Right renal cortex interstitium (tissue), 3 donors: ENCODE measurements around the gene TCF20. TPM values are rescaled to one million over a fixed set of nuclear protein-coding genes. Genes with fewer than 3 reads are reported as not detected.

ENCODE experiments used
- DNase-seq, 3 donors: peaks; one replicate each; pipeline ENCODE4 v3.0.0-alpha.2; 2013; ENCODE audit warnings: low read depth in 3 of 3, low spot score in 2 of 3
- polyA plus RNA-seq, 3 donors: library from polyadenylated mRNA; unstranded; fragments of 120-200 nt; gene quantifications; one replicate each; pipeline ENCODE4 v1.2.1, GENCODE V29; 2013; ENCODE audit not compliant: insufficient read length in 3 of 3

Gene TCF20
- polyA plus RNA-seq, 3 donors, result 26.2 to 27.0 (median 26.5) TPM

DNA sequence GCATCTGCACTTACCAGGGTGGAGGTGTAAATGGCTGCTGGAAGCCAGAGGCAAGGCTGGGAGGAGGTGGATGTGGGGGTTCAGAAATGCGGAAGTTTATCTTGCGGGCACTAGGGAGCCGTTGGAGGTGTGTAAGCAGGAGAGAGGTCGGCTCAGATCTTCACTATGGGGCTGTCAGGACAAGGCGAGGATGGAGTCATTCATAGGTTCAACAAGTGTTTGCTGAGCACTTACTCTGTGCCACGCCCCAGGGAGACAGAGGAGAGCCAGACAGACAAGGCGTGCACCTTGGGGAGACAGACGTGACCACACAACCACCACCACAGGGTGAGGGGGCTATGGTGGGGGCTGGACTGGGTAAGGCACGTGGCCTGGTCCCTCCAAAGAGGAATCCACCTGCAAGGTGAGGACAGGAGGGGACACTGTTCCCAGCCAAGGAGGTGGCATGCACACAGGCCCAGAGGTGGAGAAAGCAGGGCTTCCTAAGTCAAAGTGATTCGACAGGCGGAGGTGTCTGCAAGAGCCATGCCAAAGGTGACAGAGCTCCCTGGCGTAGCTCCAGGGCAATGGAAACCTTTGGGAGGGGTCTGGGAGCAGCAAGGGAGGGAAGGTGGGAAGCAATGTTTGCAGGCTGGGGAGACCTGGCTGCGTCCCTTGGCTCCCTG lies 30.8 kb upstream of the TCF20 start:
- no peak for DNase-seq

DNA sequence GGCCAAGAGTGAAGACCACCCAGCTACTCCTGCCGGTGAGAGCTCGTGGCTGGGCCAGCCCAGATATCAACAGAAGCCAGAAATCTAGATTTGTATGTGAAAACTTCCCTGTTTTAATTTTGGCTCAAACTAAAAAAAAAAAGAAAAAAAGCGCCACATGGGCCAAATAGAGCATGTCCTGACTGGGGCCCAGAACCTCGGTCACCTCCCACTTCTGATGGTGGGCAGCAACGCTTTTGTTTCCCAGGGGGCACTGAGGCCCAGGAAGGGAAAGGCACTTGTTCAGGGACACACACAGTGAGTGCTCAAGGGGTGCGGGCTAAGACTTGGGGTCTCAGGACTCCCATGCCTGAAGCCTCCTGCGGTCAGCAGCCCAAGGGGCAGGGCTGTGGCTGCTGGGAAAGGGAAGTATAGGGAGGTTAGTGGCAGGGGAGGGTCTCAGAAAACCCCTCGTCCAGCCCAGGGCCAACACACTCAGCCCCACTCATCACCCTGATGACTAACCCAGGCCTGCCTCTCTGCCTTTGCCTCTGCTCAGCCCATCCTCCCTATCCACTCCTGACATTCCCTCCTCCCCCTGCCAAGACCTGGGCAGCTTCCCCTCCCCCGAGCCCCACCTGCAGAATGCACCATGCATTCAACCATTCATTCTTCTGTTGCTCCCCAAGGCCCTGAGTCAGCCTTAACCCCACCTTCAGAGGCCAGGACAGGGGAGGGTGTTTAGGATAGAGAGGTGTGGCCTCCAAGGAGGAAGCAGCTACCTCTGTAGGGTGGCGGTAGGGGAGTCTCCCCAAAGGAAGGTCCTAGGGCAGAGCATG lies 30.0 kb upstream of the TCF20 start:
- no peak for DNase-seq

DNA sequence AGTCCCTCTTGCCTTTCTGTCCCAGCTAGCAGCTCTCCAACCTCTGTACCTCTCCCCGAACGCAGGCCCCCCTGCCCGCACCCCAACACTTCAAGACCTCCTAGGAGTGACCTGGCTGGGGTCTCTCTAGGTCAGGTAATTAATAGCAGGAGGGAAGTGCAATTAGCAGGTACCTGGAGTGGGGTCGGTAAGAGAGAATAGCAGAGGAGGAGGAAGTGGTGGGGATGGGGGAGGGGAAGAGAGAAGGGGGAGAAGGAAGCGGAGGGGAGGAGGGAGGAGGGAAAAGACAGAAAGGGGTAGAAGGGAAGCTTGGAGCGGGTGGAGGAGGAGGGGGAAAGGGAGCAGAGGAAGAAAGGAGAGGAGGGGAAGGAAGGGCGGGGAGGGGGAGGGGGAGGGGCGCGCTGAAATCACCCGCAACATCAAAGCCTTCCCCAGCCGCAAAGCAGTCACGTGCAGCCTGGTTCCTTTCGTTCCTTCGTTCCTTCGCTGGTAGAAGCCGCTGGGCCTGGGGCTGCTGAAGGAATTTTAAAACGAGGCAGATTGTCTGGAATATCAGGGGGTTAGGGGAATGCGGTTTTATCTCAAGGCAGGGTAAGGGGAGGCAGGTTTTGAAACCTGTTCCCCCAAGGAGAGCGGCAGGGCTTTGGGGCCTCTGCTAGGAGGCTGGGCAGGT lies 29.3 kb upstream of the TCF20 start:
- DNase-seq, result no peak

DNA sequence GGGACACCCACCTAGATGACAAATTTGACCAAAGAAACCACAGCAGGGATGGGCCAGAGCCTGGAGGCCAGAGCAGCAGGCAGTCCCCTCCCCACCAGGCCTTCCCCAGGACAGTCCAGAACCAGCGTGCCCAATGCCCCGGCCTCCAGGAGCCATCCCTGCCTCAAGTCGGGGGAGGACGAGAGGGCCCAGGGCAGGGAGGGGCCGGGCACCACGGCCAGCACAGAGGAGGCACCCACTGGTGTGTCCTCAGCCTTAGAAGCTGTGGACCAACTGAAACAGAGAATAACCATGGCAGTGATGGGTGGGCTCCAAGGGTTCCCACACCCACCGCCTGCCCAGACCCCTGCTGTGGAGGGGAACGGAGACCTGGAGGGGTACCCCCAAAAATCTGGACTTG lies 28.3 kb upstream of the TCF20 start:
- DNase-seq, result no peak

DNA sequence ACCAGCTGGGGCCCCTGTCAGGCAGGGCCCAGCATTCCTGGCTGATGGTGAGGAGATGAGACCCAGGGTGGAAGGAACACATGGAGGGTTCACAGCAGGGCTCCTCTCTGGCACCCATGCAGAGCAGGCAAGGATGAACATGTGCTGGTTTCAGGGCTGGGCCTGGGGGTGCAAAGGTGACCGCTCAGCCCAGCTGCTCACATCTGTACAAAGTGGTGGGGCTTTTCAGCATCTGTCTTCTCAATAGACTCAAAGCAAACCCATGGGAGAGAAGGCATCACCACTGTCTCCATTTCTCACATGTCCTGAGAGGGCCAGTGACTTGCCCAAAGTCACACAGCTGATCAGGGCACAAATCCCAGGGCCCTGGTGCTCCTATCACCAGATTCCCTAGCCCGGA lies 27.3 kb upstream of the TCF20 start:
- no peak for DNase-seq

DNA sequence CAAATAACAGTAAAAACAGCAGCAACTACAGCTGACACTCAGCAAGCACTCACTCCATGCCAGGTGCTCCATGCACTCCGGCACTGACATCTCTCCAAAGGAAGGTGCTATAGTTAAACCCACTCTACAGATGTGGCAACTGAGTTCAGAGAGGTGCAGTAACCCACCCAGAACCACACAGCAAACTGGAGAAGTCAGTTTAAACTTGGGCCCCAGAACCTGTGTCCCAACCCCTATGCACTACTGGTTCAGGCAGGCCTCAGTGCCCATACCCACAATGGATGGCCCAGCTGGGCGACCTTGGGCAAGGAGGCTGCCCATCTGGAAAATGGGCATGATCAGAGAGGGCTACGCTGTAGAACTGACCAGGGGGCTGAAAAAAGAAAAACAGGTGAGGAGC lies 26.4 kb upstream of the TCF20 start:
- DNase-seq, result no peak

DNA sequence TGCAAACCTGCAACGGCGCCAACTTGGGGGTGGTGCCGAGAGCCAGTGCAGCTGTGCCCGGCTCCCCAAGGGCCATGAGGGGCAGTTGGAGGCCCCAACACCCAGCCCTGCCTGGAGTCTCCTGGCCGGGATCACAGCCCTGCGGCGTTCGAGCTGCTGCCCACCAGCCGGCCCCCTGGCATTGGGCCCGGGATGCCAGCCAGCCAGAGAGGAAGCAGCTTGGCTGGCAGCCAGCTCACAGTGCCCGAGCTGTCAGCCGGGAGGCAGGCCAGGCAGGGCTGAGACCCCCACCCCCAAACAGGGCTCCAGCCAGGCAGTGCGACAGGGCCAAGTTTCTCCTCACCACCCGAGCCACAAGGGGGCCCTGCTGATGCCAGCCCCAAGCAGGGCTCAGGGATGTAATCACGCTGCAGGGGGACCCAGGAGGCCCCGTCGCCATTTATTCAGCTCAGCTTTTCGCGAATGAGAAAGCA lies 26.0 kb upstream of the TCF20 start:
- no peak for DNase-seq

DNA sequence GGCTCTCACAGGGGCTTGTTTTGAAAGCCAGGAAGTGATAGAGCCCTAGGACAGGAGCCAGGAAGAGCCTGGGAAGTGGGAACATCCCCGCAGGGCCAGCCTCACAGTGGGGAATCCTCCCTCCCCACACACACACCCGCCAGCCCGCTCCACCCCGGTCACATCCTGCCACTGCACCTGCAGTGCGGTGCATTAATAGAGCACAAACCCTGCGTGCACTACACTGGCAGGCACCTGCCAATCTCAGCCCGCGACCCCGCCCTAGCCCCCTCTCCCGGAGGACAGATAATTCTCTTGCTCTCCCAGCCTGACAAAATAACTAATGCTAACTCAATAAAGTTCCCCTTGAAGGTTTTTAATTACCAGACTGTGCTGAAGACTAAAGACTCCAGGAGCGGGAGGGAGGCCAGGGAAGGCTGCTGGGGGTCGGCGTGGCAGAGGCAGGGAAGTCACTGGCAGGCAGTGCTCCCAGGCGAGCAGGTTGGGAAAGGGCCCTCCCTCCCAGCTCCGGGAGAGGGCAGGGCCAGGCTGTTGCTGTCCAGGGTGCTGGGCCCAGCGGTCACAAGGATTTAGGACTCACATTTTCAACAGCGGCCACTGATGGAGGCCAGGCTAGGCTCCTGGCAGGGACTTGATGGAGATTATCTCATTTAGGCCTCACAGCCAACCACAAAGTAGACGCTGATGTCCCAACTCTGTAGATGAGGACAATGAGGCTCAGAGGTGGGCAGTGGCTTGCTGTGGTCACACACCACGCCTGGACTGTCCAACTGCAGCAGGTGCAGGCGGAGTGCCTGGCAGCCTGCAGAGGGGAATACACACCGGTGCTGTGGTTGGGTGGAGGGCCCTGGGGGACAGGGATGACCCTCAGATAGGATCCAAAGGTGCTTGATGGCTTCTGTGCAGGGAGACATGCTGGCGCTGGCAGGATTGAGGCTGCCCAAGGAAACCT lies 23.9 kb upstream of the TCF20 start:
- no peak for DNase-seq

DNA sequence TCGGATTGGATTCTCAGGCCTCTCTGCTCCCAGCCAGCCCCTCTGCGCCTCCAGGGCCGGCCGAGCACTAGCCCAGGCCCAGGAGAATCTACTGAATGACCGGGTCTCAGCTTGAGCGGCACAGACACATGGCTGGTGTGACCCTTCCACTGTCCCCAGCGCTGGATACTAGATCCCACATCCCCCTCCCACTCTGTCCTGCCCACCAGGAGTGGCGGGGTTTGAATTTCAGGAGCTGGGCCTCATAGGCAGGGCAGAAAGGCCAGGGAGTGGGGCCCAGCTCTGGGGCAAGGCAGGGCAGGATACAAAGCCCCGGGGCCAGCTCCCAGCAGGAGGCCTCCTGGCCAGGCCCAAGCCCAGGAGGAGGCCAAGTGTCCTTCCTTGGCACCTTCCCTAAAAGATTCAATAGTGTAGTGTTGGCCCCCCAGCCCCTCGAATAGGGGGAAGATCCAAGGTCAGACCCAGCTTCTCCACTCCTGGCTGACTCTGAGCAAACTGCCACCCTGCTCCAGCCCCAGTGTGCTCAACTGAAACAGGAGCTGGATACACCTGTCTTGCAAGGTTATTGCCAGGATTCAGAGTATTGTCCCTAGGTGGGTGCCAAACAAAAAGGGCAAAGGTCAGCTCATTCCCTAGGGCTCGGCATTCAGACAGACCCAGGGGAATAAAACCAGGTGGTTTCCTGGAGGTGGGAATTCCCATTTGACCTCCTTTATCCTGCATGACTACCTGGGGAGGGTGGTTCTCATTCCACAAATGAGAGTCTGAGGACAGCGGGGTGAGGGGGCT lies 22.5 kb upstream of the TCF20 start:
- no peak for DNase-seq

DNA sequence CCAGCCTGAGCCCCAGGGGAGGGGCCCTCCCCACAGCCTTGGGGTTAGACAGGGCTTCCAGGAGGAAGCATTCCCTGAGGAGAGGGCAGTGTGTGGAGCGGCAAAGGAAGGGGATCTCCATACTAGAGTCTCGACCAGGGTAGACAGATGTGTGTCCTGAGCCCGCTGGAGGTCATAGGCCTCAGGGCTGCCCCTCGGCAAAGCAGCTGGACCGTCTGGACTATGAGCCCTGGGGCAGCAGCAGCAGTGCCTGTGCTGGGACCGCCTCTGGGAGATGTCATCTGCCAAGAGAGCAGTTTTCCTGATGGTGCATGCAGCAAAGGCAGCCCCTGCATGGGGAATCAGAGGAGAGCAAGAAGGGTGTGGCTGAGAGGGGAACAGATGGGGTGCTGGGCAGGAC lies 20.8 kb upstream of the TCF20 start:
- DNase-seq, result no peak

DNA sequence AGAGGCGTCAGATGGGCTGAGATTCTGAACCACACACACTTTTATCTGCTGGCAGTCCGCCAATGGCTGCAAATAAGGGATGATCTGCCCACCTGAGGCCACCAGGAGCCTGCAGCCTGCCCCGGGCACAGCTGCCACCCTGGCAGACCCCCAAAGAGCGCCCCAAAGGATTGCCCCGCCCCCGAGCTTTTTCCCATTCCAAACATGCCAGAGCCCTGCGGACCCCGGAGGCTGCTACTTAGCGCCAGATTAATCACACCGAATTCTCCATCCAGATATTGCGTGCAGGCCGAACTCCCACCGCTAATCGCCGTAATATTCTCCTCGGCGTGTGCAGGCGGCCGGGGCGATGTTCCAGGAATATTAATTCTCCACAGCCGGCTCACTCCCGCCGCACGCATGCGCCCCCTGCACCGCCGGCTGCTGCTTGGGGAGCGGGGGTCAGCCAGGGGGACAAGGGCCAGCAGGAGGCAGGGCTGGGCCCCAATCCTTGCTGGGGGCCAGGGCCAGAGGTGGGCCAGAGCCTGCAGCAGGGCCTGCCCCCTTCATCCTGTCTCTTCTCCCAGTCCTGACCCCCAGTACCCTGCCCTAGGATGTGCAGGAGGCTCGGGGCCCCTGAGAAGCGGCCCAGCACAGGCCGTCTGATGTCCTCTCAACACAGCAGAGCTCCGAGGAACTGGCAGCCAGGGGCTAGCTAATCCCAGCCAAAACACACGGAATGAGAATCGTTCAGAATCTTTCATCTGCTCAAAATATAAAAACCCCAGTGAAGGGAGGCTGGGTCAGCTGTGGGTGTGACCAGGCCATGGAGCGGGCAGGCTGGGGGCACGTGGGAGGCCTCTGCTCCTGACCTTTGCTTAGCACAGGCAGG lies 19.5 kb upstream of the TCF20 start:
- no peak for DNase-seq

DNA sequence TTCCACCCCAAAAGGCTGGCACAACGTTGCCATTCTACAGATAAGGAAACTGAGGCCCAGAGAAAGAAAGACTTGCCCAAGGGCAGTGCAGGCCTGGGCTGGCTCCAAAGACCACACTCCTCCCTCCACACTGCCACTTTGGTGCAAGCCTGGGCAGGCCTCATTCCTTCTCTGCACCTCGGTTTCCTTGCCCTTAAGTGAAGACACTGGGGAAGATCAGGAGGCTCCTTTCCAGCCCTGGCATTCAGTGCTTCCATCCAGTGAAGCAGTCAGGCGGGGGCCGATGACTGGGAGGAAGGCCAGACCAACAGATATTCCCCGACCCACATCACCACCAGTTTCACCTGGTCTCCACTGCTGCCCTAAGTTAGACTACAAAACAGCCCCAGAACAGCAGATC lies 18.3 kb upstream of the TCF20 start:
- no peak for DNase-seq

DNA sequence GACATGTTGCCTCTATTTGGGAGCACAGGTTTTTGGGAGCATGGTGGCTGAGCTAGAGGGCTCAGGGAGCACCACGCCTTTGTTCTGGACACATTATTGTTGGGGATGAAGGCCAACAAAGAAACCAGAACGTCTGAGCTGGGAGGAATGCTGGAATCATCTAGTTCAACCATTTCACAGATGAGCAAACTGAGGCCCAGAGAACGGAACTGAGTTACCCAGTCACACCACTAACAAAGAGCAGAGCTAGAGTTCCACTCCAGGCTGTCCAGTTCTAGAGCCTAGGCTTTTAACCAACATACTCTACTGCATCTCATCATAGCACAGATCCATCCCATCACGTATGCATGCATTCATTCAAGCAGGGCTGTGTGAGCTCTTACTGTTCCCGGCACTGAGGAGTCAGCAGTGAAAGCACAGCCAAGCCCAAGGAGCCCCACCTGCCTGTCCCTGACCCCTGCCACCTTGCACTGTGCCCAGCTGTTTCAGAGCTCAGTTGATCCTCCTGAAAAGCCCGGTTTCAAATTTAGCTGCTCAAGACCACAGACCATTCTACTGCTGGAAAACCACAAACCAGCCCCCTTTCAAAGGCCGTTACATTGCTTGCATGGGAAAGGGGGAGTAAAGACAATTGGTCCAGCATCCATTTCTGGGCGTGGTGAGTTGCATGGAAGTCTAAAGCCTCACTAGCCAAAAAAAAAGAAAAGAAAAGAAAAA lies 16.9 kb upstream of the TCF20 start:
- DNase-seq, result no peak

DNA sequence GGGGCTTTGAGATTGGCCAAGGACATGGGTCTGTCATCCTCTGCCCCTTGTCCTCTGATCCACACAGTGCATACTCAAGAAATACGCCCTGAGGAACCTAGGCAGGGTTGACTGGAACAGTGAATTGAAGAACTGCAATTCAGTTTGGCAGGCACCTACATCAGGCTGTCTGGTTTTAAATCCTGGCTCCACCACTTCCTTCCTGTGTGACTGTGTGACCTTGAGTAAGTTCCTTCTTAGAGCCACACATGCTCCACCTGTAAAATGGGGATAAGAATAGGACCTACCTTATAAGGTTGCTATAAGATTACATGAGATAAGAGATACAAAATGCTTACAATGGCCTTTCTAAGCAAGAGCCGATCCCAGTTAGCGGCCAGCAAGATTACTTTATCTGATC lies 15.8 kb upstream of the TCF20 start:
- DNase-seq, result no peak

DNA sequence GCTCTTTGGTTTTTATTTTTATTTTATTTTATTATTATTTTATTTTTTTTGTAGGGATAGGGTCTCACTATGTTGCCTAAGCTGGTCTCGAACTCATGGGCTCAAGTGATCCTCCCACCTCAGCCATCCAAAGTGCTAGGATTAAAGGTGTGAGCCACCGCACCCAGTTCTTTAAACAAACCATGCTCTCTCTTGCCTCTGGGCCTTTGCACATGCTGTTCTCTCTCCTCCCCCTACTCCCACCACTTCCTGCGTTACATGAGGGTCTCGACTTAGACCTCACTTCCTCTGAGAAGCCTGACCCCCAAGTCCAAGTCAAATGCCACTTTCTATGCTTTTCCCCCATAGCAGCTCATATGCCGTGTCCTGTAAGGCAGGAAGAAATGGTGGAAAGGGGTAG lies 15.2 kb upstream of the TCF20 start:
- no peak for DNase-seq

DNA sequence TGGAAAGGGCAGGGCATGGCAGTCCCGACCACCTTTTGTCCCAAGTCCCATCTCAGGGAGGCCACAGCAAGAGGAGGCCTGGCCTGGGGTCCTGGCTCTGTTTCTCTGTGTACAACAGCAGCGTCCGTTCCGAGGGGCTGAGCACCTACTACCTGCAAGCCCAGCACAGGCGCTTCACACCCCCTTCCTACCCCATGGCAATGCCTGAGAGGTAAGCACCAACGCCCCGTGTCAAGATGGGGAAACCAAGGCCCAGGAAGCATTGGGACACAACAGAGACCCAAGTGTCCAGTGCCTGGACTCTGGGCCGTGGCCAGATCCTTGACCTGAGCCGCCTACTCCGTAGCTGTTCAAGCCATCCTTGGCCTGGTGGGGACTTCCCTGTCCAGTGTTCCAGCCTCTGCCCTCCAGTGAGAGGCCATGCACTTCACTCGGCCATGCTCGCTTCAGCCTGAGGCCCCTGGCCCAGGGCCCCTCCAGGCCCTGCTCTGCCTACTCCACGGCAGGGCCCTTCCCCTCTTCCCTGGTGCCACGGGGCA lies 14.3 kb upstream of the TCF20 start:
- no peak for DNase-seq

DNA sequence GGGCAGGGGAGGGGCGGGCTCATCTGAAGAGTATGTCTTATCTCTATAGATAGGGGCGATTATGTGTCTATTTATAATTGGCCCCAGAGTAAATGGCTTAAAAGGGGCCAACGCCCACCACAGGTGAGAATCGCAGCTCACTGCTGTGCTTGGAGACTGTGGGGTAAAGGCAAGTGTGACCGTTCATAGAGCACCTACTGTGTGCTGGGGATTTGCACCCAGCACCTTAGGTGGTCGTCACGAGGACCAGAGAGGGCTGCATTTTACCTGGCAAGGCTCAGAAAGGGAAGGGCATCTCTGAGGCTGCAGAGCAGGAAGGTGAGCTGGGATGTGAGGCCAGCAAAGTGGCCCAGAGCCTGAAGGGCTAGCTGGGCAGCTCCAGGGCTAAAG lies 13.7 kb upstream of the TCF20 start:
- no peak for DNase-seq
